CD4-positive, alpha-beta memory T cell (primary cell): ENCODE data around the gene ELAVL4. TPM values are rescaled to one million over a fixed set of nuclear protein-coding genes. Genes with fewer than 3 reads are reported as not detected.

ENCODE experiments used
- CTCF ChIA-PET: fragments of 350-600 bp; sonication (Branson Sonifier 250); formaldehyde crosslinking; loops from one replicate; lab custom pipeline; 2021; ENCODE audit warnings: inconsistent platforms; ENCODE audit not compliant: partially characterized antibody; lab: Charles Lee
- POLR2A ChIA-PET: fragments of 350-600 bp; sonication (Branson Sonifier 250); formaldehyde crosslinking; loops from one replicate; lab custom pipeline; 2021; ENCODE audit not compliant: partially characterized antibody; lab: Charles Lee
- DNase-seq, 5 donors: peaks; one replicate each; pipeline versions ENCODE4 v3.0.0 to v3.0.0-alpha.2; 2020 to 2022; ENCODE audit warnings: mixed read lengths in 1 of 5
- H3K27ac ChIP-seq: one replicate; pipeline ENCODE4 v1.7.0; 2013; ENCODE audit warnings: low read depth, low read length
- H3K27me3 ChIP-seq: 2 replicates; pipeline ENCODE4 v1.7.0; 2013; ENCODE audit warnings: mild to moderate bottlenecking, low read length, moderate library complexity; ENCODE audit not compliant: insufficient read depth
- H3K36me3 ChIP-seq: 2 replicates; pipeline ENCODE4 v1.7.0; 2013; ENCODE audit warnings: mild to moderate bottlenecking, low read length, moderate library complexity; ENCODE audit not compliant: insufficient read depth
- H3K4me1 ChIP-seq: 2 replicates; pipeline ENCODE4 v1.7.0; 2013; ENCODE audit warnings: mild to moderate bottlenecking, low read length, moderate library complexity; ENCODE audit not compliant: insufficient read depth
- H3K4me3 ChIP-seq, 2 donors: one replicate each; pipeline ENCODE4 v1.7.0; 2013; ENCODE audit warnings: low read length in 2 of 2, mild to moderate bottlenecking in 1 of 2
- H3K9me3 ChIP-seq, 2 donors: one replicate each; pipeline ENCODE4 v1.7.0; 2013; ENCODE audit warnings: low read length in 2 of 2, control low read depth in 1 of 2; ENCODE audit not compliant: control insufficient read depth in 1 of 2
- H3K27ac Mint-ChIP-seq, 7 donors: one replicate each; pipeline ENCODE4 v1.8.0; 2020 to 2021; ENCODE audit warnings: mixed read lengths in 7 of 7, mild to moderate bottlenecking in 6 of 7, inconsistent platforms in 3 of 7, moderate library complexity in 3 of 7
- H3K27me3 Mint-ChIP-seq, 2 donors: one replicate each; pipeline ENCODE4 v1.8.0; 2020 to 2021; ENCODE audit warnings: mixed read lengths in 2 of 2
- H3K36me3 Mint-ChIP-seq, 2 donors: one replicate each; pipeline ENCODE4 v1.8.0; 2020 to 2021; ENCODE audit warnings: mixed read lengths in 2 of 2, inconsistent platforms in 1 of 2, mild to moderate bottlenecking in 1 of 2
- H3K4me1 Mint-ChIP-seq, 4 donors: one replicate each; pipeline ENCODE4 v1.8.0; 2020 to 2021; ENCODE audit warnings: mixed read lengths in 4 of 4, mild to moderate bottlenecking in 1 of 4
- H3K4me3 Mint-ChIP-seq, 8 donors: one replicate each; pipeline ENCODE4 v1.8.0; 2020 to 2021; ENCODE audit warnings: mixed read lengths in 8 of 8, mild to moderate bottlenecking in 7 of 8, moderate library complexity in 6 of 8, inconsistent platforms in 3 of 8
- H3K9me3 Mint-ChIP-seq, 8 donors: one replicate each; pipeline ENCODE4 v1.8.0; 2020 to 2021; ENCODE audit warnings: mixed read lengths in 8 of 8, mild to moderate bottlenecking in 5 of 8, inconsistent platforms in 3 of 8, moderate library complexity in 1 of 8
- intact Hi-C: fragments of 100-400 bp; cut with micrococcal nuclease; formaldehyde crosslinking; loops from one replicate; pipeline ENCODE4 v1.15.1; 2023
- polyA plus RNA-seq, 2 donors: library from polyadenylated mRNA; unstranded; fragments of 300-500 nt; fragmentation: Illumina TruSeq; gene quantifications; one replicate each; pipeline ENCODE4 v1.2.3, GENCODE V29; 2021
- total RNA-seq, 2 experiments: library from RNA; stranded (reverse); gene quantifications; one replicate each; pipeline ENCODE4 v1.2.3, GENCODE V29; 2021

The ELAVL4 gene
- total and polyA plus RNA-seq, 4 experiments from 2014 or later = not detected

- no peaks in the 10 kb centered on the region for H3K36me3 Mint-ChIP-seq
- Histone ChIP-seq H3K27me3 (no peaks in the 10 kb centered on the region), H3K36me3 (no peaks in the 10 kb centered on the region), H3K4me3 (no peak overlapping the region), H3K9me3 (no peaks in the 10 kb centered on the region), H3K4me1 (no peaks in the 10 kb centered on the region), H3K27ac (no peak overlapping the region)
- DNase-seq = no peak
- CTCF ChIA-PET = no interaction called here
- H3K4me1 Mint-ChIP-seq = no peaks in the 10 kb centered on the region
- intact Hi-C loops = no loop called here
- POLR2A ChIA-PET = no interaction called here
- peaks cover 0 to 3% (median 2%) of the 10 kb centered on the region in 8 donors for H3K9me3 Mint-ChIP-seq
- H3K27ac Mint-ChIP-seq = no peak overlapping the region
- H3K4me3 Mint-ChIP-seq = no peak overlapping the region
- H3K27me3 Mint-ChIP-seq = peaks cover 0 to 3% of the 10 kb centered on the region in 2 donors
These were observed 109.8 kb downstream of the ELAVL4 start for GRCh38 chr1:50218344-50219120.

- Mint-ChIP-seq H3K27ac (no peak overlapping the region), H3K27me3 (no peaks in the 10 kb centered on the region), H3K4me1 (no peaks in the 10 kb centered on the region), H3K4me3 (no peak overlapping the region), H3K9me3 (peaks cover 7 to 31% (median 15%) of the 10 kb centered on the region in 8 donors), H3K36me3 (no peaks in the 10 kb centered on the region)
- Histone ChIP-seq H3K9me3 (no peaks in the 10 kb centered on the region), H3K4me1 (no peaks in the 10 kb centered on the region), H3K27me3 (no peaks in the 10 kb centered on the region), H3K27ac (no peak overlapping the region), H3K4me3 (no peak overlapping the region), H3K36me3 (no peaks in the 10 kb centered on the region)
- intact Hi-C loops = no loop called here
- ChIA-PET POLR2A (no interaction called here), CTCF (no interaction called here)
- DNase-seq = no peak
These were observed 120.2 kb downstream of the ELAVL4 start for GRCh38 chr1:50228871-50229384.

DNA sequence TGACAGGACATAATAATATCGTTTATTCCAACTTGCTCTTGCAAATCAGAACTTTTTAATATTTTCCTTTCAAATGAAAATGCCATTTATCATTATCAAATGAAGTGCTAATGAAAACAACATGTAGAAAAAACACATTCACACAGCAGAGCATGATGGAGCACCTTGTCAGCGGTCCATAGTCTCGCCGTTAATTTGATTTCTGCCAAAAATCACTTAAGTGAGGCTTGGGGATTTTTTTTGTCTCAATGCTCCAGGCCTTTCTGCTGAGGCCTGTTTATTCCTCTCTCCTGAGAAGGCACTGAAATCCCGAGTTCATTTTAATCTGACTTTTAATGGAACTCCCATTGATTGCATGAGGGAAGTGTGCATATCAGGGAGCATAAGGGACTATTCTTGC lies 122.5 kb downstream of the ELAVL4 start:
- no peak for DNase-seq
- Mint-ChIP-seq H3K4me3 (no peak overlapping the region), H3K27ac (no peak overlapping the region), H3K36me3 (no peaks in the 10 kb centered on the region), H3K27me3 (no peaks in the 10 kb centered on the region), H3K4me1 (no peaks in the 10 kb centered on the region), H3K9me3 (peaks cover 6 to 20% (median 10%) of the 10 kb centered on the region in 8 donors)
- H3K9me3 ChIP-seq = no peaks in the 10 kb centered on the region
- H3K36me3 ChIP-seq = no peaks in the 10 kb centered on the region
- H3K4me1 ChIP-seq = no peaks in the 10 kb centered on the region
- intact Hi-C loops = no loop called here
- ChIA-PET POLR2A (no interaction called here), CTCF (no interaction called here)
- H3K4me3 ChIP-seq = no peak overlapping the region
- no peak overlapping the region for H3K27ac ChIP-seq
- H3K27me3 ChIP-seq = no peaks in the 10 kb centered on the region

DNA sequence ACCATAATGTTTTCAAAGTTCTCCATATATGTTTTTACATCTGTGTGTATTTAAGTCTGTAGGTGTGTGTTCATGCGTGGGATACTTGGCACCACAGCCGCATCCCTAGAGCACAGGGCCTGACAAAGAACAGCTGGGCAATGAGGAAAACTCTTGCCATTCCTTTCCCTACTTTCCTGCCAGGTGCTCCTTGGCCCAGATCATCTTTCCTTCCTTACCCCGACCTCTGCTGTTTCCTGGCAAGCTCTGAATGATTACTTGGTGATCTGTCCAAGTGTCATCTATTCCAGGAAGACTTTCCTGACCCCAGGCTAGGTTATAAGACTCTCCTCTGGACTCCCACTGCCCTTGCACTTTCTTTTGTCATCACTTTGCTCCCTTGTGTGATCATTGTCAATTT lies 123.6 kb downstream of the ELAVL4 start:
- Mint-ChIP-seq H3K27me3 (no peaks in the 10 kb centered on the region), H3K4me1 (no peaks in the 10 kb centered on the region), H3K36me3 (no peaks in the 10 kb centered on the region), H3K4me3 (no peak overlapping the region), H3K27ac (no peak overlapping the region), H3K9me3 (peaks cover 1 to 12% (median 7%) of the 10 kb centered on the region in 8 donors)
- Histone ChIP-seq H3K27ac (no peak overlapping the region), H3K36me3 (no peaks in the 10 kb centered on the region), H3K4me3 (no peak overlapping the region), H3K27me3 (no peaks in the 10 kb centered on the region), H3K9me3 (no peaks in the 10 kb centered on the region), H3K4me1 (no peaks in the 10 kb centered on the region)
- DNase-seq = no peak
- CTCF ChIA-PET = no interaction called here
- intact Hi-C loops = no loop called here
- POLR2A ChIA-PET = no interaction called here

DNA sequence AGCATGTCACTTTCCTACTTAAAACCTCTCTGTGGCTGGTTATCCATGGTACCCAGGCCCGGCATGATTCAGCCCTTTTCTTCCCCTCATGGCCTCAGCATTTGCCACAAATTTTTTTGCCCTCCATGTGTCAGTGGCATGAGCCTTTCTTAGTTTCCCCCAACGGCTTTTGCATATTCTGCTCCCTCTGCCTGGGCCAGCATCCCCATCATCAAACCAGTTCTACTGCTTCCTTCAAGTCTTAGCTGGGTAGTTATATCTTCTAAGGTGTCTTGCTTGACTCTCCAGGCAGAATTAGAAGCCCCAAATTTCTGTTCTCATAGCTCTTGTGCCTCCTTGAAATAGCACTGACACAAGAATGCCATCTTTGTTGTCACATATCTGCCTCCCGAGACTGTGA lies 127.9 kb downstream of the ELAVL4 start:
- H3K27me3 ChIP-seq = no peaks in the 10 kb centered on the region
- ChIA-PET CTCF (no interaction called here), POLR2A (no interaction called here)
- H3K36me3 ChIP-seq = no peaks in the 10 kb centered on the region
- no peak overlapping the region for H3K27ac Mint-ChIP-seq
- intact Hi-C loops = no loop called here
- no peak overlapping the region for H3K27ac ChIP-seq
- no peak for DNase-seq
- no peak overlapping the region for H3K4me3 ChIP-seq
- no peaks in the 10 kb centered on the region for H3K4me1 Mint-ChIP-seq
- peaks cover 0 to 2% of the 10 kb centered on the region in 2 donors for H3K27me3 Mint-ChIP-seq
- no peaks in the 10 kb centered on the region for H3K36me3 Mint-ChIP-seq
- no peaks in the 10 kb centered on the region for H3K4me1 ChIP-seq
- H3K9me3 ChIP-seq = no peaks in the 10 kb centered on the region
- H3K4me3 Mint-ChIP-seq = no peak overlapping the region
- peaks cover 0 to 11% (median 8%) of the 10 kb centered on the region in 8 donors for H3K9me3 Mint-ChIP-seq

DNA sequence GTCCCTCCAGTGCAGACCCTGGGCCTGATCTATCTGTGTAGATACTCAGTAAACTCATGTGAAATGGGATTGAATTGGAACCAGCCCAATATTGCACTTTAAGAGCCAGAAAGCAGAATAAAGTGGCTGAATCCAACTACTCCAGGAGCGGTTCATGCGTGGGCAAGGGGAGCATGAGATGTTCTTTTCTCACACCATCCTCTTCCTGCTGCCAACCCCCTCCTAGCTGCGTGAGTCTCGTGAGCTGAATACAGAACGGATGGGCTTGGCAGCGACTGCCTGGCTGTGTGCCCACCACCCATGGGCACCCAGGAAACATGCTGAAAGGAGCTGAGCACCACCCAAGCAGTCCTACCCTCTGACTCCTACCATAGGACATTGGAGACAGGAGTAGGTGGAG lies 128.3 kb downstream of the ELAVL4 start:
- Histone ChIP-seq H3K4me3 (no peak overlapping the region), H3K9me3 (no peaks in the 10 kb centered on the region), H3K27me3 (no peaks in the 10 kb centered on the region), H3K36me3 (no peaks in the 10 kb centered on the region), H3K27ac (no peak overlapping the region), H3K4me1 (no peaks in the 10 kb centered on the region)
- CTCF ChIA-PET = no interaction called here
- H3K27ac Mint-ChIP-seq = no peak overlapping the region
- POLR2A ChIA-PET = no interaction called here
- no peak overlapping the region for H3K4me3 Mint-ChIP-seq
- H3K36me3 Mint-ChIP-seq = no peaks in the 10 kb centered on the region
- intact Hi-C loops = no loop called here
- H3K4me1 Mint-ChIP-seq = no peaks in the 10 kb centered on the region
- peaks cover 0 to 13% (median 9%) of the 10 kb centered on the region in 8 donors for H3K9me3 Mint-ChIP-seq
- peaks cover 0 to 2% of the 10 kb centered on the region in 2 donors for H3K27me3 Mint-ChIP-seq
- no peak for DNase-seq

DNA sequence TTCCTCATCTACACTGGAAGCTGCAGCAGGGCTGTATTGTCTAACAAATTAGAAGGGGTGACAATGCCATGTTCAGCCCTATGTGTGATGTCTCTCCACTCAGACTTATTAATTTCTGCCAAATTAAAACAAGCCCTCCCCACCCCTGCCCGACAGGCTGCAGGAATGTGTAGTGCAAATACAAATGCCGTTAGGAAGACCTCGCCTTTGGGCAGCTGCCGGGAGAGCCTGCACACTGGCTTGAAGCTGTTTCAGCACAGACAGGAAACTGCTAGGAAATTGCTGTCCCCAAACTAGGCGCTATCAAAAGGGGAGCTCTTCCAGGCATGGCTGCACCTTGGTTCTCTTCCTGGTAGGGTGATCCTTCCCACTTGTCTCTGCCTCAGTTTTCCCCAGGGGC lies 135.2 kb downstream of the ELAVL4 start:
- no peaks in the 10 kb centered on the region for H3K27me3 ChIP-seq
- no peaks in the 10 kb centered on the region for H3K9me3 ChIP-seq
- H3K36me3 ChIP-seq = no peaks in the 10 kb centered on the region
- peaks cover 0 to 8% (median 3%) of the 10 kb centered on the region in 8 donors for H3K9me3 Mint-ChIP-seq
- H3K27ac ChIP-seq = no peak overlapping the region
- H3K36me3 Mint-ChIP-seq = no peaks in the 10 kb centered on the region
- no peak overlapping the region for H3K27ac Mint-ChIP-seq
- DNase-seq = no peak
- H3K4me3 Mint-ChIP-seq = no peak overlapping the region
- no peaks in the 10 kb centered on the region for H3K4me1 Mint-ChIP-seq
- ChIA-PET POLR2A (no interaction called here), CTCF (no interaction called here)
- H3K27me3 Mint-ChIP-seq = peaks cover 3 to 6% of the 10 kb centered on the region in 2 donors
- intact Hi-C loops = no loop called here
- H3K4me1 ChIP-seq = no peaks in the 10 kb centered on the region
- H3K4me3 ChIP-seq = no peak overlapping the region
